Endothelial cell of umbilical vein (primary cell): ENCODE measurements around the gene SLC25A38. TPM values are rescaled to one million over a fixed set of nuclear protein-coding genes. Genes with fewer than 3 reads are reported as not detected.

ENCODE experiments used
- BruUV-seq: library from RNA; stranded (reverse); fragments of 400-500 nt; replicated peaks from 2 replicates; lab custom pipeline; 2021; lab: Mats Ljungman, UMichigan
- CTCF ChIA-PET: fragments of 300-600, 350-600 bp; sonication (Branson Sonifier 250); formaldehyde crosslinking; loops from one replicate; lab custom pipeline; 2021; ENCODE audit warnings: antibody characterized with exemption, inconsistent platforms; lab: Charles Lee
- POLR2A ChIA-PET: fragments of 300-600, 350-600 bp; sonication (Branson Sonifier 250); formaldehyde crosslinking; loops from one replicate; lab custom pipeline; 2021; ENCODE audit warnings: antibody characterized with exemption, inconsistent platforms; lab: Charles Lee
- DNase-seq: peaks from one replicate; pipeline ENCODE4 v3.0.0-alpha.2; 2011; ENCODE audit warnings: low read depth, low spot score
- FAIRE-seq: peaks from 2 replicates; lab custom pipeline; 2011; peaks lifted over from hg19 to GRCh38; lab: Jason Lieb, UNC
- H2AFZ ChIP-seq: 2 replicates; pipeline ENCODE4 v1.6.0; 2012; ENCODE audit warnings: low read depth, low read length, control low read depth, inconsistent platforms
- H3K27ac ChIP-seq: 2 replicates; pipeline ENCODE4 v1.5.1; 2011; ENCODE audit warnings: low read depth, mild to moderate bottlenecking, control low read depth, low read length, moderate library complexity; ENCODE audit not compliant: insufficient read depth
- H3K27me3 ChIP-seq, 2 experiments: 2 replicates each; pipeline versions ENCODE4 v1.6.0 to v1.6.1; 2011; ENCODE audit warnings: low read length in 2 of 2, mixed read lengths in 1 of 2; ENCODE audit not compliant: control insufficient read depth in 2 of 2, insufficient read depth in 2 of 2
- H3K36me3 ChIP-seq, 2 experiments: 2 replicates in 1 of 2; 3 replicates in 1 of 2; pipeline ENCODE4 v1.5.1; 2011; ENCODE audit warnings: low read length in 2 of 2, mild to moderate bottlenecking in 1 of 2, moderate library complexity in 1 of 2; ENCODE audit not compliant: control insufficient read depth in 2 of 2, insufficient read depth in 2 of 2; ENCODE audit errors: extremely low read depth in 1 of 2
- H3K4me1 ChIP-seq: 3 replicates; pipeline ENCODE4 v1.5.1; 2011; ENCODE audit warnings: mild to moderate bottlenecking, low read length; ENCODE audit not compliant: control insufficient read depth, insufficient read depth; ENCODE audit errors: extremely low read depth
- H3K4me2 ChIP-seq: 2 replicates; pipeline ENCODE4 v1.6.1; 2011; ENCODE audit warnings: low read length, control low read depth, mixed read lengths; ENCODE audit not compliant: insufficient read depth
- H3K4me3 ChIP-seq, 3 experiments: fragments of 200-600 bp in 1 of 3; sonication (generic), shearing (Covaris generic) in 1 of 3; replicated peaks in 1 of 3; 2 replicates each; pipeline ENCODE4 v1.5.1; 2011 to 2016; ENCODE audit warnings: control low read depth in 3 of 3, low read length in 3 of 3, mild to moderate bottlenecking in 2 of 3, inconsistent platforms in 1 of 3, low read depth in 1 of 3, moderate library complexity in 1 of 3; ENCODE audit not compliant: insufficient read depth in 1 of 3
- H3K79me2 ChIP-seq: 2 replicates; pipeline ENCODE4 v1.6.0; 2012; ENCODE audit warnings: low read length, inconsistent platforms; ENCODE audit not compliant: control insufficient read depth, insufficient read depth
- H3K9ac ChIP-seq: replicated peaks from 2 replicates; pipeline ENCODE3; 2011; ENCODE audit warnings: low read length, control low read depth; ENCODE audit not compliant: insufficient read depth; ENCODE audit errors: extremely low read depth
- H3K9me1 ChIP-seq: replicated peaks from 3 replicates; pipeline ENCODE4 v1.6.0; 2011; ENCODE audit warnings: mild to moderate bottlenecking, low read length; ENCODE audit not compliant: control insufficient read depth, insufficient read depth; ENCODE audit errors: extremely low read depth
- H3K9me3 ChIP-seq: replicated peaks from 2 replicates; pipeline ENCODE4 v1.5.1; 2012; ENCODE audit warnings: low read length, inconsistent platforms; ENCODE audit not compliant: control insufficient read depth, insufficient read depth
- H4K20me1 ChIP-seq: replicated peaks from 2 replicates; pipeline ENCODE3; 2011; ENCODE audit warnings: mild to moderate bottlenecking, low read length; ENCODE audit not compliant: control insufficient read depth, insufficient read depth; ENCODE audit errors: extremely low read depth
- EZH2 ChIP-seq: IDR thresholded peaks from 2 replicates; pipeline ENCODE4 v1.6.1; 2012; ENCODE audit warnings: borderline replicate concordance, low read depth, mild to moderate bottlenecking, moderate library complexity, low read length, inconsistent platforms; ENCODE audit not compliant: severe bottlenecking
- FOS ChIP-seq: IDR thresholded peaks from 2 replicates; pipeline ENCODE4 v1.6.1; 2011; ENCODE audit warnings: mild to moderate bottlenecking, low read length, moderate library complexity, borderline replicate concordance; ENCODE audit not compliant: insufficient read depth
- GATA2 ChIP-seq: IDR thresholded peaks from 2 replicates; pipeline ENCODE4 v1.7.0; 2011; ENCODE audit warnings: low read depth, mild to moderate bottlenecking, moderate library complexity, mixed read lengths, low read length; ENCODE audit not compliant: insufficient read length, insufficient read depth
- JUN ChIP-seq: IDR thresholded peaks from 2 replicates; pipeline ENCODE4 v1.6.1; 2011; ENCODE audit warnings: borderline replicate concordance, low read depth; ENCODE audit not compliant: insufficient read length, insufficient read depth
- MYC ChIP-seq: IDR thresholded peaks from one replicate; pipeline ENCODE4 v1.6.1; 2011; ENCODE audit warnings: mild to moderate bottlenecking, low read depth, low read length
- POLR2A ChIP-seq: IDR thresholded peaks from 2 replicates; pipeline ENCODE4 v1.6.1; 2012; ENCODE audit warnings: low read depth, mild to moderate bottlenecking, control low read depth, low read length
- POLR2AphosphoS5 ChIP-seq: IDR thresholded peaks from 2 replicates; pipeline ENCODE4 v1.6.1; 2012; ENCODE audit warnings: low read depth, mild to moderate bottlenecking, control low read depth, low read length, moderate library complexity; ENCODE audit not compliant: insufficient read depth
- dilution Hi-C: fragments of 300-500 bp; cut with MboI; formaldehyde crosslinking; loops from one replicate; pipeline ENCODE4 v1.15.0; 2019; ENCODE audit warnings: low sequenced_read_pairs; ENCODE audit not compliant: extremely low pct_ligation_motif_present
- intact Hi-C: fragments of 100-400 bp; cut with micrococcal nuclease; formaldehyde crosslinking; loops from one replicate; pipeline ENCODE4 v1.10.0; 2022
- polyA plus RNA-seq, 4 experiments: library from polyadenylated mRNA; depleted of rRNA in 3 of 4; stranded (reverse) in 3 of 4; unstranded in 1 of 4; fragments of >200 nt; gene quantifications; 2 replicates each; pipeline versions ENCODE4 v1.2.1 to v1.2.3, GENCODE V29; 2011 to 2012; ENCODE audit warnings: missing spikeins in 1 of 4
- total RNA-seq: library from RNA; stranded (reverse); gene quantifications from 2 replicates; pipeline ENCODE4 v1.2.3, GENCODE V29; 2021
- TF ChIP-seq, protein P1 (sequence below): IDR thresholded peaks from 2 replicates; pipeline ENCODE4 v1.6.1; 2011; ENCODE audit not compliant: insufficient read depth, insufficient read length
- TF ChIP-seq, protein P2 (sequence below), 2 donors: IDR thresholded peaks; 1 replicate in 1 of 2; 2 replicates in 1 of 2; pipeline ENCODE4 v1.5.1; 2011; ENCODE audit warnings: low read length in 2 of 2, mild to moderate bottlenecking in 2 of 2, moderate library complexity in 2 of 2, control low read depth in 1 of 2, inconsistent platforms in 1 of 2, low read depth in 1 of 2; ENCODE audit not compliant: insufficient read depth in 1 of 2; ENCODE audit errors: extremely low read depth in 1 of 2

Gene SLC25A38
- total and polyA plus RNA-seq, 2 donors (not counting 3 experiments of a cell fraction or from before 2014, with no cell fraction given) = 20.0 to 31.1 TPM

DNA sequence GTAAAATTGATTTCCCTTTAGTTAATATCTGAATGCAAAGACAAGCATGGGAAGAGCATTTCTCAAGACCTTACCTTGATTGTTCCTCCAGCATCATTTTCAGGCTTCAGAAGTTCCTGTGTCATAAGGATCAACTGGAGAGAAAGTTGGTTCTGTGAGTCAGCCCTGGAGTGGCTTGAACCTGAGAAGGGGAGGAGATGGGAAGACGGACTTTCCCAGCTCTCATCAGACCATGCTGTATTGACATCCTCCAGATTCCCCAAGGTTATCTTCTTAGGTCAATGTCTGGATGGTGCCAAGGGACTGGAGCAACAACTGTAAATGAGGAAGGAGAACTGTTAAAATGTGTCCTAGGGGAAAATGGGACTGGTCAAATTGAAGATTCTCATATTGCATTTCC lies 44.3 kb downstream of the SLC25A38 start:
- intact Hi-C loops = no loop called here
- Histone ChIP-seq H3K9me1 (no peaks in the 10 kb centered on the region), H3K4me3 (no peak overlapping the region), H3K79me2 (no peaks in the 10 kb centered on the region), H3K4me2 (no peak overlapping the region), H3K9me3 (no peaks in the 10 kb centered on the region), H2AFZ (no peak overlapping the region), H3K4me1 (peaks cover 10% of the 10 kb centered on the region), H3K9ac (no peak overlapping the region), H3K27me3 (no peaks in the 10 kb centered on the region), H4K20me1 (no peaks in the 10 kb centered on the region), H3K27ac (no peak overlapping the region), H3K36me3 (no peaks in the 10 kb centered on the region)
- POLR2A ChIA-PET = no interaction called here
- no peak for TF ChIP-seq POLR2AphosphoS5
- no peak for TF ChIP-seq EZH2
- TF ChIP-seq, protein P1, sequence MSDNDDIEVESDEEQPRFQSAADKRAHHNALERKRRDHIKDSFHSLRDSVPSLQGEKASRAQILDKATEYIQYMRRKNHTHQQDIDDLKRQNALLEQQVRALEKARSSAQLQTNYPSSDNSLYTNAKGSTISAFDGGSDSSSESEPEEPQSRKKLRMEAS = no peak
- TF ChIP-seq FOS = no peak
- no peak for TF ChIP-seq POLR2A
- TF ChIP-seq MYC = no peak
- TF ChIP-seq GATA2 = no peak
- TF ChIP-seq, protein P2, sequence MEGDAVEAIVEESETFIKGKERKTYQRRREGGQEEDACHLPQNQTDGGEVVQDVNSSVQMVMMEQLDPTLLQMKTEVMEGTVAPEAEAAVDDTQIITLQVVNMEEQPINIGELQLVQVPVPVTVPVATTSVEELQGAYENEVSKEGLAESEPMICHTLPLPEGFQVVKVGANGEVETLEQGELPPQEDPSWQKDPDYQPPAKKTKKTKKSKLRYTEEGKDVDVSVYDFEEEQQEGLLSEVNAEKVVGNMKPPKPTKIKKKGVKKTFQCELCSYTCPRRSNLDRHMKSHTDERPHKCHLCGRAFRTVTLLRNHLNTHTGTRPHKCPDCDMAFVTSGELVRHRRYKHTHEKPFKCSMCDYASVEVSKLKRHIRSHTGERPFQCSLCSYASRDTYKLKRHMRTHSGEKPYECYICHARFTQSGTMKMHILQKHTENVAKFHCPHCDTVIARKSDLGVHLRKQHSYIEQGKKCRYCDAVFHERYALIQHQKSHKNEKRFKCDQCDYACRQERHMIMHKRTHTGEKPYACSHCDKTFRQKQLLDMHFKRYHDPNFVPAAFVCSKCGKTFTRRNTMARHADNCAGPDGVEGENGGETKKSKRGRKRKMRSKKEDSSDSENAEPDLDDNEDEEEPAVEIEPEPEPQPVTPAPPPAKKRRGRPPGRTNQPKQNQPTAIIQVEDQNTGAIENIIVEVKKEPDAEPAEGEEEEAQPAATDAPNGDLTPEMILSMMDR (IDR thresholded peaks at IDR 0.05; ENCODE audit: extremely low read depth in 1 of 2, insufficient read depth in 1 of 2, low read depth in 1 of 2, low read length in 2 of 2) = no peak
- no peak for TF ChIP-seq JUN
- dilution Hi-C loops = no loop called here
- no TSS peak for BruUV-seq
- FAIRE-seq (no peak), DNase-seq (no peak)
- CTCF ChIA-PET = no interaction called here
